ENCODE data around the gene TENM3.

TENM3 gene

GRCh38 chr4:182778222-182778982 is 535.2 kb downstream of the TENM3 start:
- no peak overlapping the region for H3K4me3 ChIP-seq (ENCODE audit: severe bottlenecking)

GRCh38 chr4:182786991-182787390 is 543.8 kb downstream of the TENM3 start:
- no peak for DNase-seq (ENCODE audit: low spot score)
- H3K4me3 ChIP-seq (ENCODE audit: severe bottlenecking) = no peak overlapping the region
- no peaks in the 10 kb centered on the region for H3K4me1 ChIP-seq (ENCODE audit: insufficient read depth, poor library complexity, severe bottlenecking)
- TF ChIP-seq CTCF (IDR thresholded peaks at IDR 0.05; ENCODE audit: poor library complexity, severe bottlenecking) = no peak
- H3K9me3 ChIP-seq (ENCODE audit: severe bottlenecking) = no peaks in the 10 kb centered on the region
- no peak overlapping the region for H3K27ac ChIP-seq (ENCODE audit: poor library complexity, severe bottlenecking)
- H3K36me3 ChIP-seq (ENCODE audit: low read depth) = no peaks in the 10 kb centered on the region
- peaks cover 2% of the 10 kb centered on the region for H3K27me3 ChIP-seq (ENCODE audit: insufficient read depth, poor library complexity, severe bottlenecking)
- no peak for ATAC-seq (ENCODE audit: low read depth)

More at GRCh38 chr4:182778222-182778982, 535.2 kb downstream of the TENM3 start:
- Histone ChIP-seq H3K27me3 (ENCODE audit: insufficient read depth, poor library complexity, severe bottlenecking) (no peaks in the 10 kb centered on the region), H3K4me1 (ENCODE audit: insufficient read depth, poor library complexity, severe bottlenecking) (no peaks in the 10 kb centered on the region), H3K36me3 (ENCODE audit: low read depth) (no peaks in the 10 kb centered on the region), H3K9me3 (ENCODE audit: severe bottlenecking) (no peaks in the 10 kb centered on the region), H3K27ac (ENCODE audit: poor library complexity, severe bottlenecking) (no peak overlapping the region)
- DNase-seq (ENCODE audit: low spot score) (no peak), ATAC-seq (ENCODE audit: low read depth) (no peak)
- TF ChIP-seq CTCF (IDR thresholded peaks at IDR 0.05; ENCODE audit: poor library complexity, severe bottlenecking) = no peak

- DNase-seq (ENCODE audit: low spot score) = no peak
- no peak for ATAC-seq (ENCODE audit: low read depth)
- Histone ChIP-seq H3K9me3 (ENCODE audit: severe bottlenecking) (no peaks in the 10 kb centered on the region), H3K27me3 (ENCODE audit: insufficient read depth, poor library complexity, severe bottlenecking) (peaks cover 2% of the 10 kb centered on the region), H3K27ac (ENCODE audit: poor library complexity, severe bottlenecking) (no peak overlapping the region), H3K4me1 (ENCODE audit: insufficient read depth, poor library complexity, severe bottlenecking) (no peaks in the 10 kb centered on the region), H3K4me3 (ENCODE audit: severe bottlenecking) (no peak overlapping the region), H3K36me3 (ENCODE audit: low read depth) (no peaks in the 10 kb centered on the region)
- no peak for TF ChIP-seq CTCF (IDR thresholded peaks at IDR 0.05; ENCODE audit: poor library complexity, severe bottlenecking)
Measured at GRCh38 chr4:182788201-182788600, 545.0 kb downstream of the TENM3 start.

- Histone ChIP-seq H3K27ac (ENCODE audit: poor library complexity, severe bottlenecking) (no peak overlapping the region), H3K4me1 (ENCODE audit: insufficient read depth, poor library complexity, severe bottlenecking) (no peaks in the 10 kb centered on the region), H3K4me3 (ENCODE audit: severe bottlenecking) (no peak overlapping the region), H3K36me3 (ENCODE audit: low read depth) (no peaks in the 10 kb centered on the region), H3K9me3 (ENCODE audit: severe bottlenecking) (no peaks in the 10 kb centered on the region), H3K27me3 (ENCODE audit: insufficient read depth, poor library complexity, severe bottlenecking) (peaks cover 2% of the 10 kb centered on the region)
- DNase-seq (ENCODE audit: low spot score) (no peak), ATAC-seq (ENCODE audit: low read depth) (no peak)
- no peak for TF ChIP-seq CTCF (IDR thresholded peaks at IDR 0.05; ENCODE audit: poor library complexity, severe bottlenecking)
Measured at GRCh38 chr4:182789529-182789928, 546.3 kb downstream of the TENM3 start.

Measured in RWPE2 (cell line).